Myocyte (in vitro differentiated cells): ENCODE measurements around the gene TREM1. TPM values are rescaled to one million over a fixed set of nuclear protein-coding genes. Genes with fewer than 3 reads are reported as not detected.

Source experiments
- DNase-seq: peaks from one replicate; pipeline ENCODE4 v3.0.0-alpha.2; 2012; ENCODE audit warnings: low read depth
- polyA plus RNA-seq: library from polyadenylated mRNA; unstranded; fragments of >200 nt; gene quantifications from one replicate; pipeline ENCODE4 v1.2.1, GENCODE V29; 2012; ENCODE audit warnings: missing spikeins
- total RNA-seq: library from RNA; depleted of rRNA; stranded (reverse); fragments of >200 nt; gene quantifications from 2 replicates; pipeline ENCODE4 v1.2.3, GENCODE V29; 2014

The TREM1 gene
- total RNA-seq = not detected in 2 replicates
- polyA plus RNA-seq = not detected

DNA sequence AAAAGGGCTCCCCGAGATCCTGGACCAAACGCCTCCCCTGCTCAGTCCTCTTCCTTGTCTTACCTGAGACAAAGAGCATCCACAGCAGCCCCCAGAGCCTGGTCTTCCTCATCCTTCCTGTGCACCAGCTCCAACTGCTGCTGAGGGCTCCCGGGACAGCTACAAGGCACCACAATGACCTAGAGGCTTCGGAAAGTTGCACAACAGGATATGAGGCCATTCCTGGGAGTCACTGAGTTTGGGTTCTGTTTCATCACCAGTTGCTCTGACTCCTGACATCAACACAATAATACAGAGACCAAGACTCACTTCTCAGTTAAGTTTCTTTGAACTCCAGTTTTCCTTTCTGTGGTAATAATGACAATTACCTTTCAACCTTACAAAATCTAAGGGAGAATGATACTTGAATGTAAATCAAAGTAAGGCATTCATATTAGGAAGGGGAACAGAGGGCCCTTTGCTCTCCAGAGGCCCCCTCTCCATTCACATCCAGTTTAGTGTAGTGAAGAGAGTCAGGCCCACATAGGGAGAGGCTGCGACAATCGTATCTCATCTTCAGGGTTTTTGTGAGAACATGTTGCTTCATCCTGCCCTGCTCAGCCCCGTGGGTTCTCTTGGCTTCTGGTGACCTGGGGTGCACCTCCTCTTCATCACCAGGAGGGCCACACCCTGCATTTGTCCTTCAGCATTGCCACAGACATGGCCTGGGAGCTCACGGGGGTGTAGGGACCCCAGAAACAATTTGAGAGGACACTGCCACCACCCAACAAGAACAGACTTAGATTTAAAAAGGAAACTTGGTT lies at the start of gene TREM1:
TREM1 (minus strand) TSS at position 139 of the 803 bp plus-strand sequence; CDS start at position 112, 27 bp downstream.
- peak; percentile 20 for DNase-seq

DNA sequence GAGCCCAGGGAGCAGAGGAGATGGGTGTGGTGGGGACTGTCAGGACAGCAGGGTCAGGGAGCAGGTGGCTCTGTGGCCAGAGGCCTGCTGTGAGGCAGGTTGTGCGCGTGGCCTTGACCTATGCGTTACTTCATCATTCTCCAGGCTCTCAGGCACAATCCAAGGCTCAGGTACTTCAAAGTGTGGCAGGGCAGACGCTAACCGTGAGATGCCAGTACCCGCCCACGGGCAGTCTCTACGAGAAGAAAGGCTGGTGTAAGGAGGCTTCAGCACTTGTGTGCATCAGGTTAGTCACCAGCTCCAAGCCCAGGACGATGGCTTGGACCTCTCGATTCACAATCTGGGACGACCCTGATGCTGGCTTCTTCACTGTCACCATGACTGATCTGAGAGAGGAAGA lies 49.5 kb upstream of the TREM1 start:
- DNase-seq = no peak

DNA sequence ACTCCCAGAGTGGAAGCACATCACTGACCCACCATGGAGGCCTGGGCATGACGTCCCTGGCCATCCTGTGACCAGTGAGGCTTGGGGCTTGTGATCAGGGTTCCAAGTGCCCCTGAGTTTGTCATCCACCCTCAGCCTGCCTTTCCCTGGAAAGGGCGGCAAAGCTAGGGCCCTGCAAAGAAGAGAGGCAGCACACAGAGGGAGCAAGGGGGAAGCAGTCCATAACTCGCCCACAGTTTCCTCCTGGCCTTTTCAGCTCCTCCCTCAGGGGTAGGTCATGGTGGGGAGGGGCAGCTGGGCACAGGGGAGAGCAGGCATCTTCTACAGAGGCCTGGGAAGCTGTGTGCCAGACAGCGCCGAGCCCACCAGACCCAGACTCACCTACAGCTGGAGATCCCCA lies 48.8 kb upstream of the TREM1 start, which contains the start of gene NCR2:
NCR2 (plus strand) TSS at position 313 of the 400 bp plus-strand sequence. CDS start 269 bp downstream, outside the sequence.
- DNase-seq = no peak

DNA sequence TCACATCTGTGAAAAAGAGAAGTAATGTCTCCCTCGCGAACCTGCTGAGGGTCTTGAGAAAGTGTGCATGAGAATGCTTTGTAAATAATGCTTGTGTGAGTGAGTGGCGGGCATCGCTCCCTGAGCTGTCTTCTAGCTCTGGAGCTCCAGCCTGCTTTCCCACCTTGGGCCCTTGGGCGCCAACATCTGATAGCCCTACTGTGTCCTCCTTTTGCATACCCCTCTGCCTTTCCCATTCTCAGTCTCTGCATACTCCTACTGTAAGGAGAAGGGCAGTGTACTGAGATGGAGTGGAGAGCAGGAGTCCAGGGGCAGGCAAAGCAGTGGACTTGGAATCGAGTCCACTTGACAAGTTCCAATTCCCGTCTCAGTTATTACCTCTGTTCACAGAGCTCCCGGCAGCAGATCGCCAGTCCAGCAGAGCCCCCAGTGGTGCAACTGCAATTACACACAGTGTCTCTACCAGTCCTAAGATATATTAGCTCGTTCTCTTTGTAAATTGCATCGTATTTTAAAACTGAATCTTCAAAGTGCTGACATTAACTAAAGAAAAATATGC lies 48.1 kb upstream of the TREM1 start:
- DNase-seq = no peak

DNA sequence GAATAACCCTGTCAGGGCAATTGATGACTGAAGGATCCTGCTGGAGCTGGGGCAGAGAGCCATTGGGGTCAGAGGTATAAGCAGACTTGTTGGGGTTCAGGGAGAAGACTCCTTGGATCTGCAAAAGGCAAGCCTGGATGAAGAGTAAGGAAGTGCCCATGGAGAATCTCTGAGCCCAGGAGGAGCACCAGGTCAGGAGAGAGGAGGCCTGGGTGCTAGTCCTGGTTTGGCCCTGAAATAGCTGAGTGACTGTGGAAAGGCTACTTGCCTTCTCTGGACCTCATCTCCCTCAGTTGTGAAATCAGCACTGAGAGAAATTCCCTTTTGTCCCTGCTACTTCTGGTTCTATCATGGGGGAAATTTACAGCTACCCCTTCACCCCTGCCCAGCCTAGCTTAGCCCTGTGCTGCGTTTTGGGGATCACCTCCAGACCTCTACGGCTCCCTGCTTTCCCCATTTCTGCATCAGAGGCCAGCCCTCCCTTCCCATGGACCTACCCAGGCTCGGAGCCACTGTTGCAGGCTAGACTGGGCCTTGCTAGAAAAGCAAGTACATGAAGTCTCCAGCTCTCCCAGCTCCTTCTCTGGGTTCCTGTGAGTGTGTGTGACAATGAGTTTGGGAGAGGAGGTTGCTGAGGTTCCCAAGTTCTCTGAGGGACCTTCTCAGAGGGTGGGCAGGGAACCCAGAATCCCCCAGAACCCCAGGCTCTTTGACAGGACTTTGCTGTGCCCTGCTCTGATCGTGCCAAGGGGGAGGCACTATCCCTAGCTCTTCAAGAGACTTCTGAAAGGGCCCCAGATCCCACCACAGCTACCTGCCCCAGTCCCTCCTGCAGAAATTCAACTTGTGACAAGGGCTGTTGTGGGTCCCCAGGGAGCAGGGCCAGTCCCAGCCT lies 46.6 kb upstream of the TREM1 start:
- DNase-seq = no peak

DNA sequence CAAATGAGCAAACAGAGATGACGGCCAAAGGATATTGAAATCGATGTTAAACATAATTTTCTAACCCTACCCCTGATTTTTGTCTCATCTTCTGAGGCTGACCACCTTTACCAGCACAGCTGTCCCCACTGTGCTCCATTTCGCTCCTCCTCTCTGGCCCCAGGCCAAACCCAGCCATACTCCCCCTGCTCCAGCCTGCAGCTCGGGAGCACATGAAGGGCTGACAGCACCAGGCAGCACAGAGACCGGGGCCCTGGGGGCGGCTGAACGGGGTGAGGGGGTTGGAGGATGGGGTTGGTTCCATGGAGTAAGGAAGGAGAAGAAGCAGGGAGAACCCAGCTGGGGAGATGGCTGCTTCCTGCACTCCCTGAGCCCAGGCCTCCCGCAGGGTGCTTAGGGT lies 45.8 kb upstream of the TREM1 start:
- no peak for DNase-seq

DNA sequence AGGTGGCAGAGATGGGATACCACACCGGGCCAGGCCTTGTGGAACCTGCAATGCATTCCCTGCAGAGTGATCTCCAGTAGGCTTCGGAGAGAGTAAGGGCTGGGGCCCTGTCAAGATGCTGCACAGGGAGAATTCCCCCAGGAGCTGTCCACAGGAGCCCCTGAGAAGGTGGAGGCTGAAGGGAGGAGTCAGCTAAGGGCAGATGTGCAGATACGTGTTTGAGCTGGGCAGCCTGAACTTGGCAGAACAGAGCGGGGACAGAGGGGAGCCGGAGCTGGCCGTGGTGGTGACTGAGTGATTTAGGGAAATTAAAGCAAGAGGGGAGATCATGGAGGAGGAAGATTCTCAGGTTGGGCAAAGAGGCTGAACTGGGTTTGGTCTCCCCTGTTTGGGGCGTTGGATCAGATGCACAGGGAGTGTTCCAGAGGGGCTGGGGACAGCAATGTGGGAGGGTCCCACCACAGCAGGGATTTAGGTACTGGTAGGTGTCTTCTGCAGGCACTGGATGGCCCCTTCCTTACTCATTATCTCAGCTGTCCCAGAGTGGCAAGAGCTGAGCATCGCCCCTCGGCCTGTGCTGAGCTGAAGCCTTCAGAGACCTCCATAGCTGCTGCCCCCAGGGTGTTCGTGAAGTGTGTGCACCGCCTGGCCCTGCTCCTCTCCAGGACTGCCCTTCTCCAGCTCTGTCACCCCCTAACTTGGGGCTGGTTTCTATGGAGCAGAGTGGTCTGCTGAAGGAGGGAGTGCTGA lies 45.1 kb upstream of the TREM1 start:
- DNase-seq = no peak

DNA sequence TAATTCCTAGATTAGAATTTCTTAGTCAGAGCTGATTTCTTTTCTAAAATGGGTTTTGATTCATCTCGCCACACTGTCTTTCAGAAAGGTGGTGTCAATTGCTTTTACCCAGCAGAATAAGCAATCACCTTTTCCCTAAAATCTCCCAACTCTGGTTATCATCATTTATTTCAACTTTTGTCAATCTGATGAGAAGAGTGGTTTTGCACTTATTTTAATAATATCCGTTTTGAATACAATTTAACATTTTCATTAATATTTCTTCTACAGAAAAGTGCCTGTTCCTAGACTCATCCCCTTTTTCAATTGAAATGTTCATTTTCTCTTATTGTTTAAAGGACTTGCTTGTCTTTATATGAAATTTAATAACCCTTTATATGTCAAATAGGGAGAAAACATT lies 40.7 kb upstream of the TREM1 start:
- DNase-seq = no peak

DNA sequence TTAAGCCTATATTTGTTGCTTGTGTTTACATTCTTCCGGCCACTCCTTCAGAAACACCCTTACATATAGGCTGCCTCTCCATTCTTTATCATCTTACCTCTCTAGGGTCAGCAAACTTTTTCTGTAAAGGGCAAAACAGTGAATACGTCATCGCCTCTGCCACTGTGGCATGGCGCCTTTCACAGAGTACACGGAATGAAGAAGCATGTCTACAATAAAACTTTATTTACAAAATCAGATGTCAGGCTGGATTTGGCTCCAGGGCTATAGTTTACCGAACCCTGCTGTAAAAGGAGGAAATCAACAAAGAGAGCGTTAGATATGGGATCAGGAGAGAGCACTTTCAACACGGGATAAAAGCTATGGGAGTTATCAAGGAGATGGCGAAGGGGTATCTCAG lies 39.6 kb upstream of the TREM1 start:
- DNase-seq = no peak

DNA sequence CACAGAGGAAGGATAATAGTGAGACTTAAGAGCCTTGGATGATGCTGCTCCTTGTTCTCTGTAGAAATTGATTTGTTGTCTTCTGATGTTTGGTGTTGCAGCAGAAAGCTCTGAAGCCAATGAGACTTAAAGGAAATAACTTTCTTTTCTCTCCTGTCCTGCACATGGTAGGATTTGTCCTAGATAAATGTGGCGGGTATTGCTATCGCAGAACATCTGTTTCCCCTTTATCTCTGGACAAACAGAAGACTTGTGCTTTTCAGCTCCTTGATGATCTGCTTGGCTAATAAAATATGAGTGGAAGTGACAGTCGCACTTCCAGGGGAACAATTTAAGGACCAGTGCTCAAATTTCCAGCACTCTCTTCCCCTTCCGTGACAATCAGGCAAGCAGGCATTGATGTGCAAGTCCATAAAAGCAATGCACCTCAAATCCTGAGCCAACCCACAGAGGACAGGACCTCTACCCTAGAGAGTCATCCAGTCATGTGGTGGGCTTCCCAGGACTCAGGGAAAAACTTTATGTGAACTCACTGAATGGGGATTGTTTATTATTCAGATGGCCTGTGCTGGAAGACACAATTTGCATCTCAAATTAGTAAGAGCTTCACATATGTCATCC lies 39.1 kb upstream of the TREM1 start:
- DNase-seq = no peak

DNA sequence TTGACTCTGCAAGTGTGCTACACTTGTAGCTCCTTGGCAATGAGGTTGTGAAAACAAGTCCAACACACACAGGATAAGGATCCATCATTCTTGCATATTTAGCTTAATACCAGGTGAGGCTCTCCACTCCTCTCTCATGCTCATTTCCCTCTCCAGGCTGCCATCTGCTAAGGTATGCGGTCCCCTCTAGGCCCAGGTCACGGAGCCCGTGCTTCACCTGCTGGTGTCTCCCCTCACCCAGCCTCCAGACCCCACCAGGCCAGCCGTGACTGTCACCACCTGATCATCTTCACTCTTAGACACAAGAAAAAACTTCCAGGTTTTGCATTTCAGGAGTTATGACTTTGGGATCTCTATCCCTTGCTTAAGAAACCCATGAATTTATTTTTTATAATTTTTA lies 34.7 kb upstream of the TREM1 start:
- DNase-seq = no peak

DNA sequence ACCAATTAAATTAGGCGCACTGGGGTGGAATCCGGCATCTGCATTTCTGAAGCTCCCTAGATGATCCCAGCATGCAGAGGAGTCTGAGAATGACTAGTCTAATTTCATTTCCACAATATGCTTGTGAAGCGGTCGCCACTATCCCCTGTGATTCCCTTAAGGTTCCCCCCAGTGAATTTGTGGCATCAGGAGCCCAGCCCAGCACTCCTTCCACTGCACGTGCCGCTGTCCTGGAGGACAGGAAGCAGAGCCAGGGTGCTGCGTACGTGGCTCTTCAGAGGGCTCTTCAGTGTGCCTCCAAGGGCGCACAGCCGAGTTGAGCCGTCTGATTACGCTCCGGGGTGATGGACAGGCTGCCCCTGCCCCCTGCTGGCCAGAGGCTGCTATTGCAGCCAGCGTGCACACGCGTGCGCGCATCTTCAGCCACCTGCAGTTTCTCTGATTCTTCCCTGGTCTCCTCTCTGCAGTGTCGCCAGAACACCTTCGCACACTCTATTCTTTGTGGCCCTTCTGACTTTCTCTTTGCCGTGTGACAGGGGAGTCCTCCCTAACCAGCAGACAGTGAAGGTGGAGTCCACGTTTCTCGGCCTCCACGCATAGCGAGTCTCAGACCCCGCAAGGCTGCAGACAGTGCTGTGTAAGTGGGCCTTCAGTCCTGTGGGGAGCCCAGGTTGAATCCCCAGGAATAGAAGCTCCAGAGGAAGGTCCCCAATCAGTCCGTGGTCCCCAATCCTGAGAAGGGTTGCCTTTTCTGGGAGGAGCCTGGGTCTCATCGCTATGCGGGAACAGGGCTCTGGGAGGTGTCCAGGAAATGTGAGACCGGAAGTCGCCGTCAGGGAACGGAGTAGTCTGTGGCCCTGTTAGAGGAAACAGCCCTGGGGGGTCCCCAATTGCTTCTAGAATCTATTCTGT lies 32.4 kb upstream of the TREM1 start:
- peak; percentile 63 for DNase-seq

DNA sequence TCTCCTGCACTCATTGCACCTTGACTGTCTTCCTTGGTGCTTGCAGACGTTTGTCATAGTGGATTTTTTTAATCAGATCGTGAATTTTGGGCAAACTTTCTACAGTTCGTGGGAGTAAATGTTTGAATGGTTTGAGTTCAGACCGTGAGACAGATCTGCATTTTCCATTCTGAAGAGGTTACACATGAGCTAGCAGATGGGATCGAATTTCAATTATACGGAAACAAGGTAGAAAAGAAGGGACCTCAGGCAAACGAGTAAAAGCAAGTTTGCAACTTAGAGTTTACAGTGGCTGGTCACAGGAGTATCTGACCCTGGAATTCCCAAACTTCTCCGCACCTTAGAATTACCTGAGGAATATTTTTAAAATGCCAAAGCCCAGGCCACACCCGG lies 31.8 kb upstream of the TREM1 start:
- DNase-seq = no peak

DNA sequence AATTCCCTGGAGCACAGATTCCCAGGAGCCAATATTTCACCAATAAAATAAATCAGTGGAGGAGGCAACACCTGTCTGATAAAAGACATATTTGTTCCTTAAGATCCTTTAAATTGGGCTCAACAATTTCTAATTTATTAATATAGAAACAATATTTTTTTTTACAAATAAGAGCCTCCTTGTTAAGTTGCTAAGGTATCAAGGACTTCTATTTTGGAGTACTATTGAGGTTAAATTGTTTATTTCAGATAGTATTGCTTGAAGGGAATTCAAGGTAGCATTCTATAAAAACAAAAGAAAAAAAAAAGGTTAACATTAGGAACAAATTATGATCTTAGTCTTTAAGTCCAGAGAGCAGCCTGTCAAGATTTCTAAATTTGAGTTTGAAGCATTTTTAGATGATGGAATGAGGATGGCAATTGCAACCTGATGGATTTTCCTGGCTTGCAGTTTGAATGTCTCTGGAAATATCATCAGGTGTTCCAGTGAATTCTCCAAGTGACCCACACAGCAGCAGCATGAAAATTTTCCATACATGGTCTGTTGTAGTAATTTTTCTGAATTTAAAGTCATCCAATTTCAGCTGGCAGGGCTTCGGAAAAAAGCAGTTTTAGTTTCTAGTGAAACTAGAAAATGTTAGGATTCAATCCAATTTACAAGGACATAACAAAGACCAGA lies 29.6 kb upstream of the TREM1 start:
- DNase-seq = no peak

DNA sequence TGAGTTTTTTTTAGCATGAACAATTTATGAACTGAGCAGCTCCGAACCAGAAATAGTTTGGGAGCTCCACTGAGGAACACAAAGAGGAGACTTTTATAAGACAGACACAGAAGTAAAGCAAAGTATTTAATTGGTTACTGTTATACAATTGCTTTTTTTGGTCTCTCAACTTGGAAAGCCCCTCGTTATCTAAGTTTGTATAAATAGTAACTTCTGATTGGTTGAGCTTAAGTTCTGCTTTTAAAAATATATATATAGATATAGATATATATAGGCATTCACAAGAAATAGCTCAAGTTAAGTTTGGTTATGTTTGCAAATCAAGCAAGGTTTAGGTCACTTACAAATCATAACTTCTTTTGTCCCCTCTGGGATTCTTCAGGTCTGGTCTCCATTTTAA lies 28.7 kb upstream of the TREM1 start:
- no peak for DNase-seq

DNA sequence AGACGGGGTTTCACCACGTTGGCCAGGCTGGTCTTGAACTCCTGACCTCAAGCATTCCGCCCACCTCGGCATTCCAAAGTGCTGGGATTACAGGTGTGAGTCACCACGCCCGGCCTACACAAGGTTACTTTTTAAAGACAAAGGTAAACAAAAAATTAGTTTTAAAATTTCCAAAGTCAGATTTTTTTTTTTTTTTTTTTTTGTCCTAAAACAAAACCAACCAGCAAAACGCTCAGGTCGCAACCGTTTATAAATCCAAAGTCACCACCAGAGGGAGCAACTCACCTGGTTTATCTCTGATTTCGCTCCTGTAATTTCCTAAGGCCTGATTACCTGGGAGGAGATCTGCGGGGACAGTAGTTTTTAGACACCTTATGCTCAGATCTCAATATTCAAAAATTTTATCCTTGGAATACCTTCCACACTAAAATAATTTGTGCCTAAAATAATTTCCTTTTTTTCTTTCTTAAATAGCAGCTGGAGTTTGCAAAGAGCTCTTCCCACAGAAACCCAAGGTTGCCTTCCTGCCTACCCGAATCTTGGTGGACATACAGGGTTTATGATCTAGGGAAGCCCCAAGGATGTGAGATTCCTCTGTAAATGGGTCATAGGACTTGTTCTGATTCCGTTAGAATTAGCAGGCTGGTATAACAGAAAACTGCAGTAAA lies 19.8 kb upstream of the TREM1 start:
- peak; percentile 28 for DNase-seq

DNA sequence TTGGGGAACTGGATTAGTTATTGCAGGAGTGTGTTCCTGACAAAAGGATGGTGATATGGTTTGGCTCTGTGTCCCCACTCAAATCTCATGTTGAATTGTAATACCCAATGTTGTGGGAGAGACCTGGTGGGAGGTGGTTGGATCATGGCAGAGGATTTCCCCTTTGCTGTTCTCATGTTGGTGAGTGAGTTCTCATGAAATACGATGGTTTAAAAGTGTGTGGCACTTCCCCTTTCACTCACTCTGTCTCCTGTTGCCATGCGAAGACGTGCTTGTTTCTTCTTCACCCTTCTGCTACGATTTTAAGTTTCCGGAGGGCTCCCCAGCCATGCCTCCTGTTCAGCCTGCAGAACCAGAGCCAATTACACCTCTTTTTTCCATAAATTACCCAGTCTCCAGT lies 16.2 kb upstream of the TREM1 start:
- no peak for DNase-seq

DNA sequence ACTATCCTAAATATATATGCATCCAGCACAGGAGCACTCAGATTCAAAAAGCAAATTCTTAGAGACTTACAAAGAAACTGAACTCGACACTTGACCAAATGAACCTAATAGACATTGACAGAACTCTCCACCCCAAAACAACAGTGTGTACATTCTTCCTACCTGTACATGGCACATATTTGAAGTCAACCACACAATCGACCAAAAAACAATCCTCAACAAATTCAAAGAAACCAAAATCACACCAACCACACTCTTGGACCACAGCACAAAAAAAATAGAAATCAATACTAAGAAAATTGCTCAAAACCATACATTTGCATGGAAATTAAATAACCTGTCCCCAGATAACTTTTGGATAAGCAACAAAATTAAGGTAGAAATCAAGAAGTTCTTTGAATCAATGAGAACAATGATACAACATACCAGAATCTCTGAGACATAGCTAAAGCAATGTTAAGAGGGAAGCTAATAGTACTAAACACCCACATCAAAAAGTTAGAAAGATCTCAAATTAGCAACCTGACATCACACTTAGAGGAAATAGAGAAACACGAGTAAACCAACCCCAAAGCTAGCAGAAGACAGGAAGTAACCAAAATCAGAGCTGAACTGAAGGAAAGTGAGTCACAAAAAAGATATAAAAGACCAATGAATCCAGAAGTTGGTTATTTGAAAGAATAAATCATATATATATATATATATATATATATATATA lies 12.5 kb upstream of the TREM1 start:
- DNase-seq = no peak
